HG02852 (cell line): Measurements from ENCODE around the gene CDH7.

Experiments used
- ATAC-seq: cut with Tn5 transposase; IDR thresholded peaks from one replicate; pipeline ENCODE4 v1.9.1; 2021; ENCODE audit warnings: mild to moderate bottlenecking, moderate library complexity; ENCODE audit not compliant: unreplicated experiment

The CDH7 gene

GRCh38 chr18:65907281-65907680 is 156.5 kb downstream of the CDH7 start:
- no peak for ATAC-seq

DNA sequence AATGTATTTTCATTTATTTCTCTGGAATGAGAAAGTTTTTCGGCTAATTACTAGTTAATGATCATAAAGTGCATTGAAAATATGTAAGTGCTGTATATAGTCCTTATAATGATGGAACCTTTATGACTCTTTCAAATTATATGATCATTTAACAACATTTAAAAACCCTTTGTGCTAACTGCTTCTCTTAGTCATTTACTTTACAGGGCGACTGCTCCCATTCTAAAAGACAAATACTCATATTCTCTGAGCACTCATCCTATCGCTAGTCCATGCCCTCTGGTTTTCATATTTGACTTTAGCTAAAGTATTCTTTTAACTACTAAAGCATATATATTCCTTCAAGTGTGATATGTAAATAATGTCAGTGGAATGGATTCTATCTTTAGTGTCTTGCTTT is 168.2 kb downstream of the CDH7 start:
- ATAC-seq: no peak

GRCh38 chr18:65919663-65920062 is 168.9 kb downstream of the CDH7 start:
- ATAC-seq: no peak

- ATAC-seq: no peak
These were observed 171.3 kb downstream of the CDH7 start for GRCh38 chr18:65922103-65922502.

- ATAC-seq: no peak
These were observed 174.1 kb downstream of the CDH7 start for GRCh38 chr18:65924904-65925303.

DNA sequence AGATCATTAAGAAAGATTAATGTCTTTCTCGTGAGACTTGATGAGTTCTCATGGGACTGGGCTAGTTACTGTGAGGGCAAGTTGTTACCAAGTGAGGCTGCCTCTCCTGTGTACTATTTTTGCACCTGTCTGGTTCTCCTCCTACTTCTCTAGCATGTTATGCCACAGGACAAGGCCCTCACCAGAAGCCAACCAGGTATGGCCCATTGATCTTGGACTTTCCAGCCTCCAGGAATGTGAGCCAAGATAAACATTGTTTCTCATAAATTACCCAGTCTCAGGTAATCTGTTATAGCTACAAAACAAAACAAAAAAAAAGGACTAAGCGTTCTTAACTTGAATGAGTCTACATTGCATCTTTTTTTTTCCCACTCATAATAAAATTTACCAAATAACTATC is 184.1 kb downstream of the CDH7 start:
- no peak for ATAC-seq

GRCh38 chr18:65936678-65937077 is 185.9 kb downstream of the CDH7 start:
- no peak for ATAC-seq

DNA sequence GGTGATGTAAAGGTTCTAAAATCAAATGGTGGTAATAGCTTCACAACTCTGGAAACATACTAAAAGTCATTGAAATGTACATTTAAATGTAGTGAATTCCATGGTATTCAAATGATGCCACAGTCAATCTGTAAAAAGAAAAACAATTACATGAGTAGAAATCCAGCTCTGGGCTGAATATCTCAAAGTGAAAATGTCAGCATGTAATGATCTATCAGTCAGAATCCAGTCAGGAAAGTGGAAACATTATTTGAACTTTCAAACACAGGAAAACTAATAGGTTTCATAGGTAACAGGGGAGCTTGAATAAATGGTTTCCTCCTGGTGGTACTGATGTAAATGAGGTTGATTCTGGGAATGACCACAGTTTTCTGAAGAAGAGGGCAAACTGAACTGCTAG is 186.4 kb downstream of the CDH7 start:
- no peak for ATAC-seq

- peak; percentile 70 for ATAC-seq
These were observed 188.0 kb downstream of the CDH7 start for GRCh38 chr18:65938592-65939372.
